Naive thymus-derived CD4-positive, alpha-beta T cell (primary cell): ENCODE data around the gene ELP4. TPM values are rescaled to one million over a fixed set of nuclear protein-coding genes. Genes with fewer than 3 reads are reported as not detected.

Experiments used
- ATAC-seq: fragments of 150-1000 bp; cut with Tn5 transposase; 2 replicates; pipeline ENCODE4 v1.10.0; 2021; ENCODE audit warnings: mild to moderate bottlenecking, moderate library complexity
- CTCF ChIA-PET: fragments of 350-600 bp; sonication (Branson Sonifier 250); formaldehyde crosslinking; loops from one replicate; lab custom pipeline; 2021; ENCODE audit warnings: antibody characterized with exemption; lab: Charles Lee
- POLR2A ChIA-PET: fragments of 350-600 bp; sonication (Branson Sonifier 250); formaldehyde crosslinking; loops from one replicate; lab custom pipeline; 2021; ENCODE audit warnings: antibody characterized with exemption, inconsistent platforms; lab: Charles Lee
- DNase-seq, 9 donors: peaks; one replicate each; pipeline versions ENCODE4 v3.0.0 to v3.0.0-alpha.2; 2020 to 2022; ENCODE audit warnings: mixed read lengths in 1 of 9
- H3K27ac ChIP-seq: one replicate; pipeline ENCODE4 v1.7.0; 2013; ENCODE audit warnings: mild to moderate bottlenecking, low read depth, low read length, moderate library complexity
- H3K27me3 ChIP-seq, 2 donors: one replicate each; pipeline ENCODE4 v1.7.0; 2013; ENCODE audit warnings: low read length in 2 of 2, mild to moderate bottlenecking in 2 of 2, moderate library complexity in 2 of 2; ENCODE audit not compliant: control insufficient read depth in 2 of 2, insufficient read depth in 2 of 2
- H3K36me3 ChIP-seq, 3 experiments: 1 replicate in 2 of 3; 2 replicates in 1 of 3; pipeline ENCODE4 v1.7.0; 2013; ENCODE audit warnings: low read length in 3 of 3, mild to moderate bottlenecking in 3 of 3, moderate library complexity in 1 of 3; ENCODE audit not compliant: insufficient read depth in 3 of 3, control insufficient read depth in 2 of 3
- H3K4me1 ChIP-seq, 2 donors: one replicate each; pipeline ENCODE4 v1.7.0; 2013; ENCODE audit warnings: low read length in 2 of 2, mild to moderate bottlenecking in 2 of 2, moderate library complexity in 1 of 2; ENCODE audit not compliant: control insufficient read depth in 2 of 2, insufficient read depth in 2 of 2
- H3K4me3 ChIP-seq: 2 replicates; pipeline ENCODE4 v1.7.0; 2013; ENCODE audit warnings: mild to moderate bottlenecking, low read length
- H3K9me3 ChIP-seq, 3 experiments: 1 replicate in 2 of 3; 2 replicates in 1 of 3; pipeline ENCODE4 v1.7.0; 2013; ENCODE audit warnings: low read length in 3 of 3; ENCODE audit not compliant: control insufficient read depth in 2 of 3
- H3K27ac Mint-ChIP-seq, 9 donors: one replicate each; pipeline ENCODE4 v1.8.0; 2020 to 2022; ENCODE audit warnings: mixed read lengths in 9 of 9, mild to moderate bottlenecking in 8 of 9, moderate library complexity in 5 of 9, inconsistent platforms in 2 of 9
- H3K27me3 Mint-ChIP-seq, 5 donors: one replicate each; pipeline ENCODE4 v1.8.0; 2021 to 2022; ENCODE audit warnings: mixed read lengths in 5 of 5, mild to moderate bottlenecking in 1 of 5
- H3K36me3 Mint-ChIP-seq, 5 donors: one replicate each; pipeline ENCODE4 v1.8.0; 2020 to 2022; ENCODE audit warnings: mixed read lengths in 5 of 5, mild to moderate bottlenecking in 3 of 5, inconsistent platforms in 1 of 5
- H3K4me1 Mint-ChIP-seq, 7 donors: one replicate each; pipeline ENCODE4 v1.8.0; 2020 to 2022; ENCODE audit warnings: mixed read lengths in 7 of 7, mild to moderate bottlenecking in 3 of 7, inconsistent platforms in 1 of 7
- H3K4me3 Mint-ChIP-seq, 10 donors: one replicate each; pipeline ENCODE4 v1.8.0; 2020 to 2022; ENCODE audit warnings: mild to moderate bottlenecking in 10 of 10, mixed read lengths in 10 of 10, moderate library complexity in 6 of 10, inconsistent platforms in 2 of 10
- H3K9me3 Mint-ChIP-seq, 11 donors: one replicate each; pipeline ENCODE4 v1.8.0; 2020 to 2022; ENCODE audit warnings: mixed read lengths in 11 of 11, mild to moderate bottlenecking in 4 of 11, inconsistent platforms in 1 of 11, moderate library complexity in 1 of 11
- intact Hi-C, 2 donors: fragments of 100-400 bp; cut with micrococcal nuclease; formaldehyde crosslinking; loops; one replicate each; pipeline ENCODE4 v1.15.1; 2023
- polyA plus RNA-seq, 2 donors: library from polyadenylated mRNA; unstranded; fragments of 300-500 nt; fragmentation: Illumina TruSeq; gene quantifications; one replicate each; pipeline ENCODE4 v1.2.3, GENCODE V29; 2021
- total RNA-seq, 6 experiments: library from RNA in 5 of 6; stranded (reverse) in 5 of 6; gene quantifications; 1 replicate in 5 of 6; 2 replicates in 1 of 6; pipeline ENCODE4 v1.2.3 and lab custom pipeline; 2021 to 2026

Gene ELP4
- total and polyA plus RNA-seq, 7 experiments from 2014 or later, result 16.8 to 23.5 (median 21.2) TPM

DNA sequence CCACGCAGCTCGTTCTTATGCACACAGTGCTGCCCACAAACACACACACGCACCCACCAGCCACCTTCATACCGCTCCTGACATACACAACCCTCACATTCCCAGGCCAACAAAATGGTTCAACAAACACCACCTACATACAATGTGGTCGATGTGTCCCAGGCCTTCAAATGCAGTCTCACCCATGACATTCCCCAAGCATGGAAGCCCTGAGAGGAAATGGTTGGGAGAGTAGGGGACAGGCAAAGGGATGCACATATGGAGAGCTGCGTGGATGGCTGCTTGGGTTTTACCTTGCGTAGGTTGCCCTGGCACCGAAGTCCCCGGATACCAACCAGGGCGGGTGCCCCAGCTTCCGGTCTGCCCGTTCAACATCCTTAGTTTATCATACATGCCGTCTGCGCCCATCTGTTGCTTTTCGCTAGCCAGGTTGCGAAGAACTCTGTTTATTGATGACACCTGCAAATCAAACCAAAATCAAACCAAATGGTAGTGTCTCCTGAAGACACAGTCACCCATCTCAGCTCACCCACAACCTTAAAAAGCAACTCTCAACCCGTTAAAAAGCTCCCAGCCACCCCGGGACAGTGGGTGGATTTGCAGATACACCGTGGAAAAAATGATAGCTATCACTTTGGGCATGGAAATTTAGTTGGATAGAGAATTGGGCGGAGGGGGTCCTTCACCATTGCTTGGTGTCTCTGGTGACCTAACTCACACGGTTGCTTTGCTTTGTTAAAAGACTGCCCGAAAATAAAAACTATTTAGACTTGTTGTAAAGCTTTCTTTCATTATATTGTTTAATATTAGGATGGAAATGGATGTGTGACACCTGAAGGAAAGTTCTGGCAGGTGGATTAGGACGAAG is 291.1 kb downstream of the ELP4 start:
- Mint-ChIP-seq H3K27me3 (peaks cover 82 to 93% (median 87%) of the 10 kb centered on the region in 5 donors), H3K4me1 (peaks cover 28 to 60% (median 47%) of the 10 kb centered on the region in 7 donors), H3K36me3 (peaks cover 0 to 21% (median 14%) of the 10 kb centered on the region in 5 donors), H3K27ac (peak overlapping the region in 2 of 9 donors; percentile 1 to 85), H3K4me3 (peak overlapping the region in 7 of 10 donors; percentile 0 to 70 (median 53)), H3K9me3 (peaks cover 0 to 61% (median 29%) of the 10 kb centered on the region in 11 donors)
- Histone ChIP-seq H3K27me3 (peaks cover 17 to 51% of the 10 kb centered on the region in 2 donors), H3K9me3 (peaks cover 0 to 6% (median 0%) of the 10 kb centered on the region in 3 experiments), H3K4me1 (peaks cover 5 to 29% of the 10 kb centered on the region in 2 donors), H3K4me3 (no peak overlapping the region), H3K27ac (no peak overlapping the region), H3K36me3 (no peaks in the 10 kb centered on the region)
- ATAC-seq, result no peak
- POLR2A ChIA-PET, result no interaction called here
- CTCF ChIA-PET, result no interaction called here
- no peak for DNase-seq
- intact Hi-C loops, result loop anchor here in 1 of 2 donors (2.0 to 5.0 kb wide), 2 partner anchors 24 to 632 kb away; no protein-coding TSS in a partner anchor

DNA sequence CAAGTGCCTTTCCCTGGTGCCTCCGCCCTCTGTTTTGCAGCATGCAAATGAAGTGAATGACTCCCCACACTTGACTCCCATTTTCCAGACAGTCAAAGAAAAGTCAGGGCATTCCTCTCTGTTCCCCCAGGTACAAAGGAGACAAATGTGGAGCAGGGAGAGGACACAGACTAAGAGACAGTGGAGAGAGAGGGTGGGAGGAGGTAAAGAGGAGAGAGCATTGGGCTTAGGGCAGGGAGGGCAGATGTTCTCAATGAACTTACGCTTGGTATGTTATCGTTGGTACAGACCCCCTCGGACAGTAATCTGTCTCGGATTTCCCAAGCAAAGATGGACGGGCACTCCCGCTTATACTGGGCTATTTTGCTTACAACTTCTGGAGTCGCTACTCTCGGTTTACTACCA is 291.7 kb downstream of the ELP4 start:
- ChIA-PET CTCF (no interaction called here), POLR2A (no interaction called here)
- Mint-ChIP-seq H3K4me1 (peaks cover 28 to 60% (median 47%) of the 10 kb centered on the region in 7 donors), H3K27ac (peak overlapping the region in 1 of 9 donors; percentile 15), H3K9me3 (peaks cover 0 to 61% (median 29%) of the 10 kb centered on the region in 11 donors), H3K4me3 (peak overlapping the region in 2 of 10 donors; percentile 36 to 45), H3K27me3 (peaks cover 77 to 92% (median 82%) of the 10 kb centered on the region in 5 donors), H3K36me3 (peaks cover 0 to 21% (median 14%) of the 10 kb centered on the region in 5 donors)
- DNase-seq (no peak), ATAC-seq (no peak)
- Histone ChIP-seq H3K9me3 (peaks cover 0 to 6% (median 0%) of the 10 kb centered on the region in 3 experiments), H3K27me3 (peaks cover 17 to 51% of the 10 kb centered on the region in 2 donors), H3K36me3 (no peaks in the 10 kb centered on the region), H3K4me1 (peaks cover 5 to 31% of the 10 kb centered on the region in 2 donors), H3K27ac (no peak overlapping the region), H3K4me3 (no peak overlapping the region)
- intact Hi-C loops, result loop anchor here in 1 of 2 donors (2.0 to 5.0 kb wide), 2 partner anchors 24 to 631 kb away; no protein-coding TSS in a partner anchor

DNA sequence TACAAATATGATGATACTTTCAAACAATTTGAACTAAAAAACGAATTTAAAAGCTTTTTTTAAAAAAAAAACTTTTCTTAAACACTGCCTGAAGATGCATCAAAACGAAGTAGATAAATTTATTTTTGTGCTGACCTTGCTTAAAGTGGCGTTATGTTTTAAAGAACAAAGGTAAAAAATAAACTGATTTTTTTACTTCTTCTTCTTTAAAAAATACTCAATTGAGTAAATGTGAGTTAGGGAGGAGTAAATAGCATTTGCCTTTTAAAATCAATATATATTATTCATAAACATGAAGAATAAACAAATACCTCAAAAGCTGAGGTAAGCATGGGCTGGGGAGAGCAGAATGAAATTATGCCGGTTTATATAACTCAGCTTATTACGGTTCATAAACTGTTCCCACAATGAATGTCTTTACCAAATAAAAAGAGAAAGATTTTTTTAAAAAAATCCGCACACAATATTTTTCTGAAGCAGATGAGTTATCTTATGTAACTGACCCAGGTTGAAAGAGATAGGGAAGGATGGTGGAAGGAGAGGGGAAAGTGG is 292.5 kb downstream of the ELP4 start:
- Histone ChIP-seq H3K27ac (no peak overlapping the region), H3K9me3 (peaks cover 0 to 6% (median 0%) of the 10 kb centered on the region in 3 experiments), H3K4me1 (peaks cover 5 to 31% of the 10 kb centered on the region in 2 donors), H3K36me3 (no peaks in the 10 kb centered on the region), H3K27me3 (peaks cover 16 to 56% of the 10 kb centered on the region in 2 donors), H3K4me3 (no peak overlapping the region)
- peaks cover 77 to 92% (median 82%) of the 10 kb centered on the region in 5 donors for H3K27me3 Mint-ChIP-seq
- no peak overlapping the region for H3K4me3 Mint-ChIP-seq
- ChIA-PET POLR2A (no interaction called here), CTCF (no interaction called here)
- ATAC-seq, result no peak
- no peak overlapping the region for H3K27ac Mint-ChIP-seq
- H3K9me3 Mint-ChIP-seq, result peaks cover 4 to 60% (median 29%) of the 10 kb centered on the region in 11 donors
- peaks cover 28 to 64% (median 49%) of the 10 kb centered on the region in 7 donors for H3K4me1 Mint-ChIP-seq
- H3K36me3 Mint-ChIP-seq, result peaks cover 0 to 26% (median 14%) of the 10 kb centered on the region in 5 donors
- no peak for DNase-seq
- intact Hi-C loops, result loop anchor here in 1 of 2 donors (2.0 to 5.0 kb wide), 3 partner anchors 15 to 630 kb away; no protein-coding TSS in a partner anchor

DNA sequence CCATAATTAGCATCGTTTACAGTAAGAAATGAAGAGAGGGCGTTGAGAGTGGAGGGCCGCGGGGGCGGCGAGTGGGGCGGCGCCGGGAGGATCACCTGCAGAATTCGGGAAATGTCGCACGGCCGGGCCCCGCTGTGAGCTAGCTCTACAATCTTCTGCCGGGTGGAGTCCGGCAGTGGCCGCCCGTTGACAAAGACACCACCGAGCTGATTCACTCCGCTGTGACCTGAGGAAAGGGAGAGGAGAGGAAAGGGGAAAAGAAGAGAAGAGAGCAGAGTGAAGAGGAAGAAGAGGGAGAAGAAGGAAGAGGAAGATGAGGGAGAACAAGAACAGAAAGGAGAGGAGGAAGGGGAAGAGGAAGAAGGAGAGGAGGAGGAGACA is 293.0 kb downstream of the ELP4 start:
- ChIA-PET POLR2A (no interaction called here), CTCF (no interaction called here)
- peak overlapping the region in 6 of 10 donors; percentile 32 to 81 (median 62) for H3K4me3 Mint-ChIP-seq
- Histone ChIP-seq H3K4me3 (no peak overlapping the region), H3K27me3 (peaks cover 18 to 58% of the 10 kb centered on the region in 2 donors), H3K27ac (no peak overlapping the region), H3K4me1 (peaks cover 5 to 31% of the 10 kb centered on the region in 2 donors), H3K36me3 (no peaks in the 10 kb centered on the region), H3K9me3 (peaks cover 0 to 6% (median 0%) of the 10 kb centered on the region in 3 experiments)
- ATAC-seq (no peak), DNase-seq (no peak)
- H3K27ac Mint-ChIP-seq, result peak overlapping the region in 2 of 9 donors; percentile 41 to 73
- peaks cover 26 to 62% (median 49%) of the 10 kb centered on the region in 7 donors for H3K4me1 Mint-ChIP-seq
- H3K36me3 Mint-ChIP-seq, result peaks cover 0 to 26% (median 13%) of the 10 kb centered on the region in 5 donors
- peaks cover 77 to 92% (median 82%) of the 10 kb centered on the region in 5 donors for H3K27me3 Mint-ChIP-seq
- peaks cover 4 to 62% (median 29%) of the 10 kb centered on the region in 11 donors for H3K9me3 Mint-ChIP-seq
- intact Hi-C loops, result loop anchor here in 1 of 2 donors (2.0 to 5.0 kb wide), 2 partner anchors 14 to 630 kb away; no protein-coding TSS in a partner anchor

DNA sequence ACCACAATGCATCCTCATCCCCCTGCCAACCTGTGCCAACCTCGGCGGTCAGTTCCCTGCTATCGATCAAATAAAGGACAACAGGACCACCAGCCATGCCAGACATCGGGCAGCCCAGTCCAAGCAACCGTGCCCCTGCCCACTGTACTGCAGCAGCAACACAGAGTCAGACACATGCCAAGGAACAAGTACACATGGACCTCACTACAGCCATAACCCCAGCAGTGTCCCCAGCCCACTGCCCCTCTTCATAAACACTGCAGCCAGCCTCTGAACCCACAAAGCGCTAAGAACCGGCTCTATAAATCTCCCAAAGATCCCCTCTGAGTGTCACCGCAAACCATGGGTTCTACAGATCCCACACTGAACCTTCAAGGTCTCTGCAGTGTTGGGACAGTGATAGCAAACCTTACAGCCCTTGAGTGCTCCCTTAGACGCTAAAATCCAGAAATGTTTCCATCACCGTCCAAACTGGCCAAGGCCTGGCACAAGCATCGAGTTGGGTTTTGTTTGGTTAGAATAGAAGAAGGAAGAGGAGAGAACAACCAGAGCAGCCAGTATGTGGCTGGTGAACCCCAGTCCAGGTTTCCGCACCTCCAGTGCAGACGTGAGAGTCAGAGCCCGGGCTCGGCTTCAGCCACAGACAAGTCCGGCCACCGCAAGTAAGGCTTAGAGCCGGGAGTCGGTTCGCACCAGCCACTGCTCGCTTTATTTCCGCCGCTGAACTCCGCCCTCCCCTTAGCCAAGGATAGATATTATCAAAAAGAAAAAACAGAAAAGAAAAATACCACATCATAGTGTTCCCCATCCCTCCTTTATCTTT is 293.6 kb downstream of the ELP4 start:
- CTCF ChIA-PET, result no interaction called here
- Histone ChIP-seq H3K4me1 (peaks cover 5 to 30% of the 10 kb centered on the region in 2 donors), H3K9me3 (peaks cover 0 to 6% (median 0%) of the 10 kb centered on the region in 3 experiments), H3K4me3 (no peak overlapping the region), H3K27ac (no peak overlapping the region), H3K27me3 (peaks cover 22 to 61% of the 10 kb centered on the region in 2 donors), H3K36me3 (no peaks in the 10 kb centered on the region)
- no peak for DNase-seq
- POLR2A ChIA-PET, result no interaction called here
- H3K27ac Mint-ChIP-seq, result peak overlapping the region in 2 of 9 donors; percentile 39 to 73
- intact Hi-C loops, result loop anchor here in 1 of 2 donors (2.0 to 5.0 kb wide), 2 partner anchors 14 to 629 kb away; no protein-coding TSS in a partner anchor
- H3K9me3 Mint-ChIP-seq, result peaks cover 4 to 68% (median 29%) of the 10 kb centered on the region in 11 donors
- peaks cover 23 to 59% (median 50%) of the 10 kb centered on the region in 7 donors for H3K4me1 Mint-ChIP-seq
- H3K4me3 Mint-ChIP-seq, result peak overlapping the region; percentile 23 to 82 (median 70)
- H3K36me3 Mint-ChIP-seq, result peaks cover 0 to 26% (median 17%) of the 10 kb centered on the region in 5 donors
- peaks cover 79 to 93% (median 84%) of the 10 kb centered on the region in 5 donors for H3K27me3 Mint-ChIP-seq
- ATAC-seq, result no peak
